T-helper 1 cell (primary cell): ENCODE data around the gene CLCN5.
"Not testable (repeated sequence)": the region's sequence is repeated elsewhere in the genome, so short reads cannot be mapped to it uniquely, and the experiment has no call there.

ENCODE experiments used
- DNase-seq, 5 donors: peaks; one replicate each; pipeline ENCODE4 v3.0.0-alpha.2; 2012 to 2020

CLCN5 gene

DNA sequence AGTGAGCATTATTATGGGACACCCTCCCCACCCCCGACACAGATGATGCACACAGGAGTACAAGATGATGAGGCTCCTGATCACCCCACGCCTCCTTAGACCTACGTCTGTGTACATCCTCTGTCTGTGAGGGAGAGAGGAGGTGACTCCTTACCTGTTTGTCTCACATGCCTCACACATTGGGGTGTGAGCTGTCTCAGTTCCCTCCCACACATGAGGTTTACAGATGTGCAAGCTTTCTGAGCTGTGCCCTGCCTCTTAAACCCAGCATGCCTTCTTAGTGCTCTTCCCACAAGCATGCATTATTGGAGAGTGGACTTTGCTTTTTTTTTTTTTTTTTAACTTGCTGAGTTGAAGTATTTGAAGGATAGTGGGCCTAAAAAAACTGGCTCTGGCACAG, 76.7 kb downstream of the CLCN5 start:
- no peak for DNase-seq

DNA sequence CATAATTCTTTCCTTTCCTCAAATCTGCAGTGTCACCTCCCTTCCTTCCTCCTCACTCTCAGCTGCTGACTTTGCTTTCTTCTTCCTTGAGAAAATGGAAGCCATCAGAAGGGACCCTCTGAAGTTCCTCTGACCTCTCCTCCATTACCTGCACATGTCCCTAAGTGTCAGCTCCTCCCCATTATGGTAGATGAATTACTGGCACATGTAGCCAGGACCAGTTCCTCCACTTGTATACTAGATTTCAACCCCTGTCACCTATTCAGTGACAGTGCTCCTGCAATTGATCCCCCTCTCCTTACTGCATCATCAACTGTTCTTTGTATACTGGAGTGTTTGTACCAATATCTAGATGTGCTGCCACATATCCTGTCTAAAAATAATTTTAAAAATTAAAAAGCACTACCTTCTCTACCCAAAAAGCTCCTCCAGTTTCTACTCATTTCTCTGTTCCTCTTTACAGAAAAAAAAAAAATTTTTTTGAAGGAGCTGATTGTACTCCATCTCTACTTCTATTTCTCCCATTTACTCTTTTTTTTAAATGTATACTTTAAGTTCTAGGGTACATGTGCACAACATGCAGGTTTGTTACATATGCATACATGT, 78.6 kb downstream of the CLCN5 start:
- no peak for DNase-seq

DNA sequence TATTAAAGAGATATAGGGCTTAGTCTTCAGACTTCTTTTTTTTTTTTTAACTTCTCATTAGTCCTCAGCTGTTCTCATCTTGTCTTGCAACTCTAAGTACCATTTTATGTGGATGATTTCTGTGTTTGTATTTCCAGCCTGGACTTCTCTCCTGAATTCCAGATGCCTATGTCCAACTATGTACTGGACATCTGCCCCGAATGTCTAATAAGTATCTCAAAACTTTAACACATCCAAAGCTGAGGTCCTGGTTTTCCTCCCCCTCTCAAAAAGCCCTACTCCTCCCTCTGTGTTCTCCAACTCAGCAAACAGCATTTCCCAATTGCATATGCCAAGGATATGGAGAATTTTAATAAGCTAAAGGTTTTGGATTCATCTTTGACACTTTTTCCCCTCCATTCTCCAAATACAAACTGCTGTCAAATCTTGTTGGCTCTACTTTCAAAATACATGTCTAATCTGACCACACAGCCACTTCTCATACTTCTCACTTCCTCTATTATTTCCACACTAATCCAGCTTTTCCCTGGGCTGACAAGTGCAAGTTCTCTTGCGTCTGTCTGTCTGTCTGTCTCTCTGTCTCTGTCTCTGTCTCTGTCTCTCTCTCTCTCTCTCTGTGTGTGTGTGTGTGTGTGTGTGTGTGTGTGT, 79.8 kb downstream of the CLCN5 start:
- no peak for DNase-seq

DNA sequence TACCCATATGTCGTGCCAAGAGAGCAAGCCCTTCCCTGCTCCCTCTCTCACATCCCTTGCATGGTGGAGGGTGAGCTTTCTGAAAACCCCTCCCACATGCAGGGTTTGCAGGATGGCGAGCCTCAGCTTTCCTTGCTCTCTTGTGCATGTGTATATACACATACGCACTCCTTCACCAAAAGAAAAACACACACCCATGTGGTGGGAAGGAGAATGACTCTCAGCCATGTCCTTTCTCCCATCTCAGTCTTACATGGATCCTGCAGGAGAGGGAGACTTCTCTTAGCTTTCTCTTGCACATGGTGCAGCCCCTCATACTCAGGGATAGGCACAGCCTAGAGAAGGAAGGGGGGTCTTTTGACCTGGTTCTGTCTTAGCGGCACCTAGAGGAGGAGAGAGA, 81.1 kb downstream of the CLCN5 start:
- DNase-seq = no peak

DNA sequence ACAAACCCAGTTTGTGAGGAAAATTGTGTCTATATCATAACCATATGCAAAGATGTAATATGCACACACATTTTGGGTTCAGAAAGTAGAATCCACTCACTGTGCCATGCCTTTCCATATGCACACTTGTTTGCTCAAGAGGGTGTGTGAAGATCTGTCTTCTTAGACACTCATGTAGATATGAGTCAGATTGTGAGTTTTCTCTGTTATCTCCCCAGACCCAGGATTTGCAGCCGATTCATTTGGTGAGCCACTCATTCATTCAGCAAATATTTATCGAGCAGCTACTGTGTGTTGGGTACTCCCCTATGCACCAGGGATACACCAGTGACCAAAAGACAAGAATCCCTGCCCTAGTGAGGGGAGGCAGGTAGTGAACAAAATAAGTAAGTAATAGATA, 81.5 kb downstream of the CLCN5 start:
- DNase-seq = no peak

DNA sequence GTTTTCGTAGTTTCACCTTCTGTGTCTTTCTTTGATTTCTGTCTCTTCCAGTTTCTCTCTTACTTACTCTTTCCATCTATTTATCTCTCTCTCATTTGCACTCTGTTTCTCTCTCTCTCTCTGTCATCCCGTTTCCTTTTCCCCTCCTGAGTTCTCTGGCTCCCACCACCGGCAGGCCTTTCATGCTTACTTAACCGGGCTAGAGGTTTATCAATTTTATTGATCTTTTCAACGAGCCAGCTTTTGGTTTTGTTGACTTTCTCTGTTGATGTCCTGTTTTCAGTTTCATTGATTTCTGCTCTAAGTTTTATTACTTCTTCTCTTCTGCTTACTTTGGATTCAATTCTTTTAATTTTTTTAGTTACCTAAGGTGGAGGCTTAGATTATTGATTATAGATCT, 103.2 kb downstream of the CLCN5 start:
- DNase-seq = not testable (repeated sequence)

DNA sequence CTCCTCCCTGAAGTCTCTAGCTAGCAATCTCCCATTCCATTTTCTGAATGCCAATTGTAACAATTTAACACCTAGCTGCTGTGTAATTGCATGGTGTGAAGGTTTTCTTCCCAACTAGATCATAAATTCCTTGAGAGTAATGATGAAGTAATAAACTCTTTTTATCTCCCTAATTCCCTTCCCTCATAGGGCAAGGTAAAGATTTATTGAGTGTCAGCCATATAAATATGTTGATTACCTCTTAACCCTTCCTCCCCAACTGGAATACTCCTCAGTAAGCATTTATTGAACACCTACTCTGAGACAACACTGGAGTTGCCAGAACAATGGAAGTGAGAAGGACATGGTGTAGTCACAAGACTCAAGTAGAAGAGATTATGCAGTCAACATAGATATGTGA, 112.7 kb downstream of the CLCN5 start:
- no peak for DNase-seq

DNA sequence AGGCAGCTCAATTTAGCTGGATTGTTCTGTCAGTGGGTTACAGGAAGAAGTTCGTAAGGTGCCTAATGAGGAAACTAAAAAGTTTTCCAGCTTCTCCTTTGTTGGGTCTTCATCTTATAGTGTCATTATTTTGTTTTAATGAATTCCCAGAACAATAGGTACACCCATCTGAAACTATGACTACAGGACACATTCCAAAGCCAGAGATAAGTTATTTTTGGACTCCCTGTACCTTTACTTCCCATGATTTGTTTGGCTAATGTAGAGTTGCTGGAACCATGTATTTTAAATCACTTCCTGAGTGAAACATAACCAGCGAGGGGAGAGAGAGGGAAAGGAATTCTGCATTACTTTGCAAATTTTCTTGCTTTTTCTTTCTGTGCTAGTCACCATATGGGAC, 114.0 kb downstream of the CLCN5 start:
- DNase-seq = no peak

DNA sequence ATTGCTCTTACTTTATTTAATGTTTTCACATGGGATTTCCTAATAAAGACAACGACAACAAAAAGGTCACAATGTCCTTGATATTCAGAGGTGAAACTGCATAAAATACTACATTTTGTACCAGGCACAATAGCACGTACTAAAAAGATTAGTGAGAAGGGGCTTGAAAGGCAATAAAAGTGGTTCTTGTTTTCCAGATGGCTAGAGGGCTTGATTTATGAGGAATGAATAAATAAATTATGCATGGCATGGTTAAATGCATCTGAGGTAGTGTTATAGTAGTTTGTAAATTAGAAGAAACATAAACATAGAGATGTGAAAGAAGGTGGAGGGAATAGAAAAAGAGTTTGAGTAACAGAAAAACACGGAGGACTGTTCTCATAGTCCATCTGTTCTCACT, 123.4 kb downstream of the CLCN5 start:
- DNase-seq = no peak

DNA sequence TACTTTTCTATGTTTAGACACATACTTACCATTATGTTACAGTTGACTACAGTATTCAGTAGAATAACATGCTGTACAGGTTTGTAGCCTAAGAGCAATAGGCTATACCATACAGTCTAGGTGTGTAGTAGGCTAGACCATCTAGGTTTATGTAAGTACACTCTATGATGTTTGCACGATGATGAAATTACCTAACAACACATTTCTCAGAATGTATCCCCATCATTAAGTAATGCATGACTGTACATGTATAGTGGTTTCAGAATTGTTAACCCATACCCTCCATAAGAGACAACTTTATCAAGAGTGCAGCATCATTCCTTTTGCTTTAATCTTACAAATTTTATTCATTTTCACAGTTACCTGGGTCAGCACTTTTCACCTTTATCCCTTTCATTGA, 126.8 kb downstream of the CLCN5 start:
- no peak for DNase-seq

DNA sequence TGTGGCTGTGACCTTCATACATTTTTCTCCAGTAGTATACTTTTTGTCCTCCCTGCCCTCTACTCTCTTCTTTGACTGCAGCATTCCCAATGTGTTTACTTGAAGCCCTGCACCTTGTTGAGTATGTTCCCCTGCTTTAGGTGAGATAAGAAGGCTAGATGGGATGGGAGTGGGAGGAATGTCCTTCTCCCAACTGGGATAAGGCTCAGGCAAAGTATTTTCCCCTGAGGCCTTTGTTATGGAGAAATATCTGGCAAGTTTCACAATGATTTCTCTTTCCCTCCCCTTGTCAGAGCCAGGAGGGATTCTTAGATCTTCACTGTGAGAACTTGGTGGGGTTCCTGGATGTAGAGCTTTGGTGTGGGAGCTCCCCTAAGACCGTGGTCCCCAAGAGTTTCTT, 131.8 kb downstream of the CLCN5 start:
- no peak for DNase-seq

DNA sequence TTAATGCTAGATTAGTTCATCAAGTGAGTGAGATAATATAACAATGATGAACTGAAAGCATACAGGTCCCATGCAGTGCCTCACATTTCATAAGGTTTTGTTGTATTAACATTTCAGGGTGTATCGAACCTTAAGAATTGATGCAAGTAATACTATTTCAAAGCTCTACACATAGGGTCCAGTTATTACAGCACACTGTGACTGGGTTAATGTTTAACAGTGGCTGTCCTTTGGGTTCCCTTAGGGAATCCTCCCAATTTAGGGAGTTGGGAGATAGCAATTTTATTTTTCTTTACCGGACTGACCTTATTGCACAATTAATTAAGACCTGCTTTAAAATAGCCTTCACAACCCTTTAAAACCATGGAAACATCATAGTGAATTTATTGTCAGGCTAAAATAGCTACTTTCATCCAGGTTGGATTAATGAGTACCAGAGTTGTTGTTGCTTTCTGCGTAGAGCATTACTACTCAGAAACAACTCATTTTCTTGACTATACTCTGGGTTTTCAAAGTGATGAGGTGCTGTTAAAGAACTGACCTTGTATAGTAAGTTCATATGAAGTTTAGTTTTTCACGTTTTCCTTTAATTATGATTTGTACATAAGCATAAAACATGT, 144.0 kb downstream of the CLCN5 start:
- no peak for DNase-seq

DNA sequence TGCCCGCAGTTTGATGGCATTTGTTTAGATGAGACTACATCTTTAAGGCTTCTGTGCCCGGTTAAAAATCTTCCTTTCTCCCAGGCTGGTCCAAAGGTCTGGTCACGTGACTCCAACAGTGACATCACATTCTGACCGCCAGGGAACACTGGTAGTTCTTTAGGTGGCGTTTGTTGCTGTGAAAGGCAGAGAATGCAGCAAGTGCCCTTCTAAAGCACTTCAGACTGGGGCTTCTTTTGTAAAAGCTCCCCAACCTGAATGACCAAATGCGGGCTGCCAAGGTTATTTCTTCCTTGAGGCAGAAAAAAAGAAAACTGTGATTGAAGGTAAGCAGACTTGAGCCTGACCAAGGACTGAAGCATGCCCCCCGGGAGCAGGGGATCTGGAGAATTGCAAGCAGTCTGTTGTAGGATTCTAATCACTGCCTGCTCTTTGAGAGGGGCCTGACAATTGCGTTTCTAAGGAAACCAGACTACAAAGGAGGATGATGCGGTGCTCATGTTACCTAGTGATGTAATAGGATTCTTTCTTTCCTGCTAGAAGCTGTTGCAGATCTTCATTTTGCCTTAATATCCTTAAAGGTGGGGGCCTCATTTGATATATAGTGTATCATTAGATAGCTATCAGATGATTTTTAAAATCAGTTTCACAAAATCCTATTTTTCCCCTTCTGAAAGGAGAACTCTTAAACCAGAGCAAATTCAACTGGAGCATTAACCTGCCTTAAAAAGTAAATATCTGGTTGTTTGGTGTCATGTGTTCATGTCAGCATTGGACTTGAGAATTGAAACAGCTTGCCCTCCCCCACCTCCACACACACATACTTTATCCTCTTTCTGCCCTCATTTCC, 145.3 kb downstream of the CLCN5 start:
- no peak for DNase-seq

DNA sequence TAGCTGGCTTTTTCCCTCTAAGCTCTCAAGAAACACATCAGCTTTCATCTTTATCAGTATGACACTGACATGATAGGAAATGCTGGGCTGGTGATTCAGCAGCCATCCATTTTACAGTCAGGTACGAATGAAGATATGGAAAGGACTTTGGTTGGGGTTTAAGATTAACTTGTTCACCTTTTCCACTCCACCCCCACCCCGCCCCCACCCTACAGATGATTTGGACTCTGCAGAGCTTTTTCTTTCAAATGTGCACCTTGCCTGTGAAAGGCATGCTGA, 145.8 kb downstream of the CLCN5 start:
- DNase-seq = no peak

DNA sequence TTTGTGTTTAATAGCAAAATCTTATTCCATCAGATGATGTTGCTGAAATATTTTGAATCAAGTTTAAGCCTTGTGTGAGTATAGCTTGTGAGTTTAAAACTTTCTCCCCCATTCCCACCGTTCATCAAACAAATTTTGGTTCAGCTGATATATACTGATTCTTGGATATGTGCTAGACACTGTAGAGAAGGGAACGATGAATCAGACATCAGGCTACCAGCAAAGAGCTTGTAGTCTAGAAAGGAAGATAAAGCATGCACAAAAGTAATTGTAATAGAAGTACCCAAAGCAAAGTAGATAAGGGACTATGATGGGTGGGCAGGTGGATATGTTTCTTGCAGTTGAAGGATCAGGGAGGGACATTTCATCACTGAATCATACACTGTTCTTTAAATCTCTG, 146.5 kb downstream of the CLCN5 start:
- DNase-seq = no peak

DNA sequence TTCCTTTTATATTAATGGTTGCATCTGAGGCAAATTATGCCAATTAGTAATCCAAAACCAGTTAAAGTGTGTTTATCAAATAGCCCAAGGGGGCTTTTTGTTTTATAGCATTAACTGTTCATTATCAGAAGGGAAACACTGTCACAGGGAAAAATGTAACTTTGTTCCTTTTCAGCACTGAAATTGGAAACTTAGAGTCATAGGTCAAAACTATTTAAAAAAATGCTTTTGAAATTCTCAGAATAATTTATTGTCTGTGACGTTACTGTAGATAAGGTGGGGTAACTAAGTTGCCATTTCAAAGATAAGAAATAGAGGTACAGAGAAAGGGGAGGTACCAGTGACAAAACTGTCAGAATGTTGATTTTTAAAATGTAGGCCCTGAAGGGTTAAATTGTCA, 149.1 kb downstream of the CLCN5 start:
- DNase-seq = no peak

DNA sequence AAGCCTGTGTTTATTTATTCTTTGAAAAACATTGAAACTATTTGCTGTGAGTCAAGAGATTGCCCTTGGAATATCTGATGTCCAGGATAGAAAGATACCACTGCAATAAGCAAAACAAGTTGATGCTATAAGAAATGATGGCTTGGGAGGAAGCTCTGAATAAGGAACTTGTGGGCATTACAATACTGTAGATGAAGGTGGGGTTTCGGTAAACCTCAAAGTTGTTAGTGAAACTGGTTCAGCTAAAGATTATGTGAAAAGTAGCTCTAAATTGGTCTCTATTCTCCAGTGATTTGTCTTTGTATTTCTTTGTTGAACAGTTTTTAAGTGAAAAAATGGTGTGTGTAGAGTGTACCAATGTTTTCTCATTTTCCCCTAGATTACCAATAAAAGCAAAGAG, 149.7 kb downstream of the CLCN5 start:
- DNase-seq = no peak

DNA sequence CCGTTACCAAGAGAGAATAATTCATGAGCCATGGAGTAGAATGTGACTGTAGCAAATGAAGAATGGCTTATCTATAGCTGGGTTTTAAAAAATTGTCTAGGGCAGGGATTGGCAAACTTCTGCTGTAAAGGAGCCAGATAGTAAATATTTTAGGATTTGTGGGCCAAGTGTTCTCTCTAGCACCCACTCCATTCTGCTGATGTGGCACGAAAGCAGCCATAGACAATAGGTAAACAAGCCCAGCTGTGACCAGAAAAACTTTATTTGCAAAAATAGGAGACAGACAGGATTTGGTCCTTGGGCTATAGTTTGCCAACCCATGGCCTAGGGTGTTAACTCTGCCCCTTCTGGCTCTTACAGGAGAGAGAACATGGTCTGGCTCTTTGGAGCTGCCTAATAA, 151.2 kb downstream of the CLCN5 start:
- no peak for DNase-seq

DNA sequence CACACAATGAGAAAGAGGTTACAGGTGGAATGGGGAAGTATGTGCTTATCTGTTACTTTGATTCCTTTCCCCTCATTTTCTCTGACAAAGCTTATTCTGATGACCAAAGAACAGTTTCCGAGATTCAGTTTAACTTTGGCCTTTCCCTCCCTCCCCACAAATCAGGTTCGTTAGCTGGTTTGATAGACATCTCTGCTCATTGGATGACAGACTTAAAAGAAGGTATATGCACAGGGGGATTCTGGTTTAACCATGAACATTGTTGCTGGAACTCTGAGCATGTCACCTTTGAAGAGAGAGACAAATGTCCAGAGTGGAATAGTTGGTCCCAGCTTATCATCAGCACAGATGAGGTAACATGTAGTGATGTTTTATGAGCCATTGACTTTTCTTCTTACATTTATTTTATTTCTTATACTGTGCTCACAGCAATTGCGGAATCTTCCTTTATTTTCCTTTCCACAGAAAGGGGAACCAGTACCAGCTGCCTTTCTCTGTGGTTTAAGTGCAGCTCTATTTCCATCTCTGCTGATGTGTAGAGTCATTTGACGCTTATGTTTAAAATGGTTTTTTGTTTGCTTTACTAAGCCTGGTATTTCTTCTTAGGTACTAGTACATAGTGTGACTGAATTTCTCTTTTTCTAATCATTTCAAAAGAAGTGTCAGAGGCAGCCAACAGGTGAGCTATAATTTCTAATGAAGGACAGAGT, 153.4 kb downstream of the CLCN5 start:
- DNase-seq = no peak

DNA sequence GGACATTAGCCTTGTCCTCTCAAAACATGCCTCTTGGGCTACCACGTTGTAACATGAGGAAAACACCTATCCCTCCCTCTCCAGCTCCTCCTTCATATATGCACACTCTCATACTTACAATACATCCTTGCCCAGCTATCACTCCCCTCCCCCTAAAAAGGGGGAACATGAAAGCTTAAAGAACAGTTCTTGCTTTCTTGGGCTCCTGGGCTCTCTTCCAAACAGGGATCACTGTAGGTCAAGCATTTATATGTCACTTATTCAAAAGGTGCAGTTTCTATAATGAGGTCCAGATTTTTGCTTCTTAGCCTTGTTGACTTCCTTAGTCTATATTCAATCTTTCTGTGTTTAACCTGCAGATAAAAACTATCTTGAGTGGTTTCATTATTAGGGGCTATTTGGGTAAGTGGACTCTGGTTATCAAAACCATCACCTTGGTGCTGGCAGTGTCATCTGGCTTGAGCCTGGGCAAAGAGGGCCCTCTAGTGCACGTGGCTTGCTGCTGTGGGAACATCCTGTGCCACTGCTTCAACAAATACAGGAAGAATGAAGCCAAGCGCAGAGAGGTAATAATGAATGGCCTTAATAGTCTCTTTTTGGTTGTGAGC, 159.0 kb downstream of the CLCN5 start:
- no peak for DNase-seq

DNA sequence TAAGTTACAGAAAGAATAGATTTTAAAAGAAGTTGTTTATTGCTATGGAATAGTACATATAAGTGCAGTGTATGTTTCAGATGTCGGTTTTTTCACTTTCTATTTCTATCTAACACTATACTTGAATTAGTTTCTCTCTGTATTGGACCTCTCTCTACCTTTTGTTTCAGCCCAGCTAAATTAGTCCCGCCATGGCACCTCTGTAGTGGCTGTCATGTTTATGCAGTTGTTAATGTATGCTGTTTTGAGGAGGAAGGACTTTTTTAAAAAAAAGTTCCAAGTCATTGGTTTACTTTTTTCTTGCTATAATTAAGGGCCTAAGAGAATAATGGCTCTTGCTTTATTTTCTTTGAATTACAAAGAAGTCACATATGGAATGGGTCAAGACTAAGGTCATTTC, 160.3 kb downstream of the CLCN5 start:
- no peak for DNase-seq

DNA sequence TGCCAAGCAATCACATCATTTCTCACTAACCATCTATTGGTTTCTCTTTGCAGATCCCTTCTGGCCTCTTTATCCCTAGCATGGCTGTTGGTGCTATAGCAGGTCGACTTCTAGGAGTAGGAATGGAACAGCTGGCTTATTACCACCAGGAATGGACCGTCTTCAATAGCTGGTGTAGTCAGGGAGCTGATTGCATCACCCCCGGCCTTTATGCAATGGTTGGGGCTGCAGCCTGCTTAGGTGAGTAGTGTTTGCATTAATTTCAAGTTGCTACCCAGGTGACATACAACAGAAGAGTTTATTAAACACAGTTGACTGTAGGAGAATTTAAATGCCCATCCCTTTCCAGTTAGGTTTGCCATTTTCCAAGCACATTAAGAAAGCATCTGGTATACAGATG, 166.2 kb downstream of the CLCN5 start:
- DNase-seq = no peak

DNA sequence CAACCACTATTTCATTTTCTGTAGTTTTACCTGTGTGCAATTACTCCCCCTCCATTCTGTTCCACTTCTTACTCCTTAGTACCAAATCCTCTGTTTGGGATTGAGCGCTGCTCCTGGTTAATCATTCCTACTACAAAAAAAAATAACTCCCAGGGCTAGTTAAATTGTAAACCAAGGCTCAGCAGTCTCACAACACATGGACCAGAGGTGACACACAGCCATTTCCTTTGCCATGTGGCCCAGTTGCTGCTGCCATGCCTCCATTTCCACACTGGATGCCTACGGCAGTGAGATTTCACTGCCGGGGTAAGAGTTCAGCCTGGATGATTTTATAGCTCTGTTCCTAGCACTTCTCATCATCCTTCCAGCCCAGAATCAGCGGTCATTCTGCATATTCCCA, 171.2 kb downstream of the CLCN5 start:
- no peak for DNase-seq
